Lower leg skin (tissue), 3 donors: ENCODE measurements around the gene PTBP3.

Experiments used
- POLR2A ChIP-seq, 2 donors: fragments of 450-650 bp; IDR thresholded peaks; one replicate each; pipeline ENCODE4 v1.6.1; 2016 to 2017; ENCODE audit warnings: antibody characterized with exemption in 2 of 2, mild to moderate bottlenecking in 1 of 2, moderate library complexity in 1 of 2
- TF ChIP-seq, protein P1 (sequence below), 3 donors: fragments of 450-650 bp; IDR thresholded peaks; one replicate each; pipeline ENCODE4 v1.5.1; 2016; ENCODE audit warnings: antibody characterized with exemption in 3 of 3, mild to moderate bottlenecking in 3 of 3, moderate library complexity in 2 of 3

DNA sequence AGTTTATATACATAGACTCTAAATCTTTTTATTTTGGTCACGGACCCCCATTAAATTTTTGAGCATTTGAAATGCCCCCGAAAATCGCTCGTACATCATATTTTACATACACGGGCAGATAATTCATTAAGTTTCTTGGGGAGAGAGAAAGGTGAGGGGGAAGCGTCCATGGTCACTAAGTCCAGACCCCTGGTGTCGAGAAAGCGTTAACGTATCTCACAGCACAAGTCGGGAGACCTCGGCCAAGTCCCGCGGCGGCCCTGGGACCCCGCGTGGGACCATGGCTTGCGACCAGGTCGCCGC is 794 bp downstream of the PTBP3 start:
- TF ChIP-seq POLR2A (IDR thresholded peaks at IDR 0.05) = no peak
- TF ChIP-seq, protein P1, sequence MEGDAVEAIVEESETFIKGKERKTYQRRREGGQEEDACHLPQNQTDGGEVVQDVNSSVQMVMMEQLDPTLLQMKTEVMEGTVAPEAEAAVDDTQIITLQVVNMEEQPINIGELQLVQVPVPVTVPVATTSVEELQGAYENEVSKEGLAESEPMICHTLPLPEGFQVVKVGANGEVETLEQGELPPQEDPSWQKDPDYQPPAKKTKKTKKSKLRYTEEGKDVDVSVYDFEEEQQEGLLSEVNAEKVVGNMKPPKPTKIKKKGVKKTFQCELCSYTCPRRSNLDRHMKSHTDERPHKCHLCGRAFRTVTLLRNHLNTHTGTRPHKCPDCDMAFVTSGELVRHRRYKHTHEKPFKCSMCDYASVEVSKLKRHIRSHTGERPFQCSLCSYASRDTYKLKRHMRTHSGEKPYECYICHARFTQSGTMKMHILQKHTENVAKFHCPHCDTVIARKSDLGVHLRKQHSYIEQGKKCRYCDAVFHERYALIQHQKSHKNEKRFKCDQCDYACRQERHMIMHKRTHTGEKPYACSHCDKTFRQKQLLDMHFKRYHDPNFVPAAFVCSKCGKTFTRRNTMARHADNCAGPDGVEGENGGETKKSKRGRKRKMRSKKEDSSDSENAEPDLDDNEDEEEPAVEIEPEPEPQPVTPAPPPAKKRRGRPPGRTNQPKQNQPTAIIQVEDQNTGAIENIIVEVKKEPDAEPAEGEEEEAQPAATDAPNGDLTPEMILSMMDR (IDR thresholded peaks at IDR 0.05) = no peak
